Activated CD8-positive, alpha-beta memory T cell treated with anti-CD3 and anti-CD28 coated beads for 48 hours (primary cell): ENCODE data around the gene KRT16.
"Not testable (repeated sequence)": the region's sequence is repeated elsewhere in the genome, so short reads cannot be mapped to it uniquely, and the experiment has no call there.

Experiments
- DNase-seq, 3 experiments: peaks; one replicate each; pipeline ENCODE4 v3.0.0-alpha.2; 2020; ENCODE audit warnings: low read depth in 2 of 3, low spot score in 2 of 3

The KRT16 gene

GRCh38 chr17:41585301-41586056 lies 27.1 kb downstream of the KRT16 start:
- DNase-seq: no peak

GRCh38 chr17:41584331-41584927 lies 28.1 kb downstream of the KRT16 start:
- DNase-seq: not testable (repeated sequence)

GRCh38 chr17:41583137-41584127 lies 29.1 kb downstream of the KRT16 start:
- DNase-seq: no peak

- not testable (repeated sequence) for DNase-seq
These were observed 30.3 kb downstream of the KRT16 start for GRCh38 chr17:41582061-41582968.

GRCh38 chr17:41581366-41582060 lies 31.1 kb downstream of the KRT16 start:
- DNase-seq: no peak

- no peak for DNase-seq
These were observed 31.7 kb downstream of the KRT16 start for GRCh38 chr17:41580687-41581365.

GRCh38 chr17:41580244-41580575 lies 32.4 kb downstream of the KRT16 start:
- DNase-seq: no peak

GRCh38 chr17:41579484-41580243 lies 32.9 kb downstream of the KRT16 start:
- peak; percentile 37 to 59 (median 51) for DNase-seq

GRCh38 chr17:41578971-41579370 lies 33.6 kb downstream of the KRT16 start:
- no peak for DNase-seq

- no peak for DNase-seq
These were observed 34.0 kb downstream of the KRT16 start for GRCh38 chr17:41578538-41578937.

- not testable (repeated sequence) for DNase-seq
These were observed 35.8 kb downstream of the KRT16 start for GRCh38 chr17:41576740-41577139.

GRCh38 chr17:41575336-41575735 lies 37.2 kb downstream of the KRT16 start:
- DNase-seq: no peak

- DNase-seq: no peak
These were observed 40.8 kb downstream of the KRT16 start, which contains the start of gene KRT9 for GRCh38 chr17:41571561-41572434. Gene KRT9, minus strand, starts transcription at chr17:41572059. Its CDS starts 67 bp downstream, at chr17:41571992.

GRCh38 chr17:41567317-41567716 lies 45.2 kb downstream of the KRT16 start:
- no peak for DNase-seq

- DNase-seq: no peak
These were observed 47.2 kb downstream of the KRT16 start for GRCh38 chr17:41565338-41565737.

GRCh38 chr17:41563607-41564170 lies 48.9 kb downstream of the KRT16 start:
- no peak for DNase-seq

GRCh38 chr17:41561554-41561953 lies 51.0 kb downstream of the KRT16 start:
- DNase-seq: no peak
